ENCODE results near the gene GLCE. TPM values are rescaled to one million over a fixed set of nuclear protein-coding genes. Genes with fewer than 3 reads are reported as not detected.
"Not testable (repeated sequence)": the region's sequence is repeated elsewhere in the genome, so short reads cannot be mapped to it uniquely, and the experiment has no call there.

Gene GLCE
- total RNA-seq, 2 donors from 2014 or later = 34.0 to 37.7 TPM

GRCh38 chr15:69154078-69154477 is 6.4 kb upstream of the GLCE start:
- ATAC-seq (no peak), DNase-seq (no peak)
- intact Hi-C loops (cut with DNase I, micrococcal nuclease) = no loop called here

- DNase-seq (no peak), ATAC-seq (no peak)
- intact Hi-C loops (cut with DNase I, micrococcal nuclease) = no loop called here
These were observed 5.8 kb upstream of the GLCE start for GRCh38 chr15:69154684-69155083.

- ATAC-seq = no peak
- intact Hi-C loops (cut with DNase I, micrococcal nuclease) = no loop called here
- DNase-seq = no peak
These were observed 3.6 kb upstream of the GLCE start for GRCh38 chr15:69156736-69157381.

GRCh38 chr15:69158201-69158842 is 2.1 kb upstream of the GLCE start:
- intact Hi-C loops (cut with DNase I, micrococcal nuclease) = no loop called here
- no peak for DNase-seq
- no peak for ATAC-seq

- intact Hi-C loops (cut with DNase I, micrococcal nuclease) = no loop called here
- ATAC-seq (no peak), DNase-seq (no peak)
These were observed 1.6 kb upstream of the GLCE start for GRCh38 chr15:69158843-69159240.

- ATAC-seq (no peak), DNase-seq (no peak)
- intact Hi-C loops (cut with DNase I, micrococcal nuclease) = no loop called here
These were observed 662 bp upstream of the GLCE start for GRCh38 chr15:69159805-69160140.

GRCh38 chr15:69161079-69161877 is 843 bp downstream of the GLCE start:
- peak; percentile 27 for ATAC-seq
- intact Hi-C loops (cut with DNase I, micrococcal nuclease) = no loop called here
- DNase-seq = peak; percentile 39 to 60

- intact Hi-C loops (cut with DNase I, micrococcal nuclease) = no loop called here
- DNase-seq = no peak
- no peak for ATAC-seq
These were observed 1.4 kb downstream of the GLCE start for GRCh38 chr15:69161878-69162213.

GRCh38 chr15:69163141-69163669 is 2.8 kb downstream of the GLCE start:
- ATAC-seq = no peak
- intact Hi-C loops (cut with DNase I, micrococcal nuclease) = no loop called here
- DNase-seq = no peak

GRCh38 chr15:69164807-69165636 is 4.6 kb downstream of the GLCE start:
- DNase-seq = no peak
- intact Hi-C loops (cut with DNase I, micrococcal nuclease) = no loop called here

GRCh38 chr15:69165637-69166025 is 5.2 kb downstream of the GLCE start:
- ATAC-seq (no peak), DNase-seq (no peak)
- intact Hi-C loops (cut with DNase I, micrococcal nuclease) = no loop called here

More at GRCh38 chr15:69164807-69165636, 4.6 kb downstream of the GLCE start:
- ATAC-seq = no peak

GRCh38 chr15:69167218-69167846 is 6.9 kb downstream of the GLCE start:
- intact Hi-C loops (cut with DNase I, micrococcal nuclease) = no loop called here
- ATAC-seq (peak; percentile 77), DNase-seq (no peak)

- intact Hi-C loops (cut with DNase I, micrococcal nuclease); ATAC-seq; DNase-seq: not testable (repeated sequence)
These were observed 7.9 kb downstream of the GLCE start for GRCh38 chr15:69168361-69168760.

- DNase-seq = not testable (repeated sequence)
These were observed 9.1 kb downstream of the GLCE start for GRCh38 chr15:69169540-69169939.

GRCh38 chr15:69170597-69170996 is 10.2 kb downstream of the GLCE start:
- ATAC-seq = no peak
- no peak for DNase-seq
- intact Hi-C loops (cut with DNase I, micrococcal nuclease) = no loop called here

More at GRCh38 chr15:69169540-69169939, 9.1 kb downstream of the GLCE start:
- ATAC-seq; intact Hi-C loops (cut with DNase I, micrococcal nuclease): not testable (repeated sequence)

- peak; percentile 97 for ATAC-seq
- peak in 1 of 2 donors; percentile 52 for DNase-seq
- intact Hi-C loops (cut with DNase I, micrococcal nuclease) = no loop called here
These were observed 12.4 kb downstream of the GLCE start for GRCh38 chr15:69172847-69173246.

- DNase-seq (no peak), ATAC-seq (no peak)
- intact Hi-C loops (cut with DNase I, micrococcal nuclease) = no loop called here
These were observed 15.1 kb downstream of the GLCE start for GRCh38 chr15:69175536-69175935.

- intact Hi-C loops (cut with DNase I, micrococcal nuclease) = no loop called here
- no peak for DNase-seq
These were observed 21.0 kb downstream of the GLCE start for GRCh38 chr15:69181424-69181823.

GRCh38 chr15:69185216-69185615 is 24.8 kb downstream of the GLCE start:
- DNase-seq = no peak
- intact Hi-C loops (cut with DNase I, micrococcal nuclease) = no loop called here
- ATAC-seq = no peak

More at GRCh38 chr15:69181424-69181823, 21.0 kb downstream of the GLCE start:
- ATAC-seq = no peak

Measured in left colon (tissue), 2 donors.